ENCODE data around the gene LRRC9. TPM values are rescaled to one million over a fixed set of nuclear protein-coding genes. Genes with fewer than 3 reads are reported as not detected.

The LRRC9 gene
- total and polyA plus RNA-seq, 11 donors = 0.01 to 0.66 (median 0.48) TPM; not detected in 7

DNA sequence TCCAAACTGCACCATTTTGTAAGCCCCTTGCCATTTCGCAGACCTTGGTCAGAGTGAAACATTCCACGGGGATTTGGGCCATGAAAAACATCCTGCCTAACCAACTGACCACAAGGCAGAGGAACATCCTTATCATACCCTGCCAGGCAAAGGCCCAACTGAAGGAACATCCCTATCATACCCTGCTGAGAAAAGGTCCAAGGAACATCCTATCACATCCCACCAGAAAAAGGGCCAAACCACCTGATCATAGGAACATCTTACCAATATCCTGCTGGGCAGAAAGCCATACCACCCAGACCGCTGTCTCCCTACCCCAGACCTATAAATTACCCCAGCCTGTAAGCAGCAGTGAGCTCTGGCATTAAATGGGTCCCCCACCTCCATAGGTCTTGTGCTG is 19.4 kb upstream of the LRRC9 start:
- WGBS, 4 donors = 66 to 73% (median 68%) methylated on average over 3 of the region's 3 CpGs
- ATAC-seq = no peak
- H3K27me3 ChIP-seq = peaks cover 0 to 9% (median 0%) of the 10 kb centered on the region in 9 donors
- intact Hi-C loops (cut with DNase I) = no loop called here
- H3K4me3 ChIP-seq = no peak overlapping the region
- DNase-seq = no peak
- TF ChIP-seq CTCF (IDR thresholded peaks at IDR 0.05) = no peak
- no peak for TF ChIP-seq POLR2A (IDR thresholded peaks at IDR 0.05)
- H3K9me3 ChIP-seq = peaks cover 0 to 9% (median 0%) of the 10 kb centered on the region in 12 donors
- H3K27ac ChIP-seq = no peak overlapping the region
- H3K36me3 ChIP-seq = no peaks in the 10 kb centered on the region
- no peaks in the 10 kb centered on the region for H3K4me1 ChIP-seq

- intact Hi-C loops (cut with DNase I) = no loop called here
- peaks cover 0 to 9% (median 0%) of the 10 kb centered on the region in 12 donors for H3K9me3 ChIP-seq
- peaks cover 0 to 4% (median 0%) of the 10 kb centered on the region in 9 donors for H3K27me3 ChIP-seq
- DNase-seq (no peak), ATAC-seq (no peak)
- no peaks in the 10 kb centered on the region for H3K36me3 ChIP-seq
- H3K4me1 ChIP-seq = no peaks in the 10 kb centered on the region
- TF ChIP-seq POLR2A (IDR thresholded peaks at IDR 0.05) (no peak), CTCF (IDR thresholded peaks at IDR 0.05) (no peak)
- H3K27ac ChIP-seq = no peak overlapping the region
- WGBS, 4 donors = 42 to 62% (median 55%) methylated on average over 2 of the region's 2 CpGs
- H3K4me3 ChIP-seq = no peak overlapping the region
These were observed 15.8 kb upstream of the LRRC9 start for GRCh38 chr14:59904184-59904583.

DNA sequence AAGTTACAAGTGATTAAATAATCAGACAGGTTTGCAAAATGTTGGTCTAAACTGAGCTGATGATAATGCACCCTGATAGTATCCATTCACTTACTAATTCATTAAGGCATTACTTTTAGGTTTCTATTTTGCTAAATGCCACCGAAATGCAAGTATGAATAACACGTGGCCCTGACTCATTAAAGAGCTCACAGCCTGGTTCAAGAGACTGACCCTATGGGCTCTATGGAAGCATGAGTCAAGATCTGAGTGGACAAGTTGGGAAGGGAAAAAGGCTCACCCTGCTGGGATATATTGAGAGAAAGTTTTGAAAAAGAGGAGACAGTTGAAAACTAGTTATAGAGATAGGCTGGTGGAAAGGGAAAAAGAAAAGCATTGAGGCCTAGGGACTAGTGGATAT is 14.8 kb upstream of the LRRC9 start:
- intact Hi-C loops (cut with DNase I) = no loop called here
- TF ChIP-seq CTCF (IDR thresholded peaks at IDR 0.05) (no peak), POLR2A (IDR thresholded peaks at IDR 0.05) (no peak)
- no peaks in the 10 kb centered on the region for H3K4me1 ChIP-seq
- no peak for DNase-seq
- H3K4me3 ChIP-seq = no peak overlapping the region
- peaks cover 0 to 9% (median 0%) of the 10 kb centered on the region in 12 donors for H3K9me3 ChIP-seq
- H3K27me3 ChIP-seq = peaks cover 0 to 9% (median 0%) of the 10 kb centered on the region in 9 donors
- no peak for ATAC-seq
- 66 to 77% (median 72%) methylated on average over 2 of the region's 2 CpGs for WGBS, 4 donors
- no peak overlapping the region for H3K27ac ChIP-seq
- H3K36me3 ChIP-seq = no peaks in the 10 kb centered on the region

GRCh38 chr14:59912443-59912842 is 7.5 kb upstream of the LRRC9 start:
- DNase-seq (no peak), ATAC-seq (no peak)
- H3K4me3 ChIP-seq = no peak overlapping the region
- no peaks in the 10 kb centered on the region for H3K4me1 ChIP-seq
- no peaks in the 10 kb centered on the region for H3K9me3 ChIP-seq
- no peak overlapping the region for H3K27ac ChIP-seq
- intact Hi-C loops (cut with DNase I) = no loop called here
- H3K27me3 ChIP-seq = peaks cover 0 to 36% (median 7%) of the 10 kb centered on the region in 9 donors
- H3K36me3 ChIP-seq = no peaks in the 10 kb centered on the region
- WGBS, 4 donors = 68 to 86% (median 78%) methylated on average over 2 of the region's 2 CpGs
- TF ChIP-seq POLR2A (IDR thresholded peaks at IDR 0.05) = no peak
- TF ChIP-seq CTCF (IDR thresholded peaks at IDR 0.05) = no peak

All from heart left ventricle (tissue), 16 donors.